ENCODE results near the gene SRSF3. TPM values are rescaled to one million over a fixed set of nuclear protein-coding genes. Genes with fewer than 3 reads are reported as not detected.

SRSF3 gene
- total RNA-seq, 1 donor from 2014 or later = 297 TPM

GRCh38 chr6:36576578-36576977, 17.6 kb upstream of the SRSF3 start:
- Histone ChIP-seq H3K9me3 (ENCODE audit: low read depth) (no peaks in the 10 kb centered on the region), H3K4me1 (peaks cover 8% of the 10 kb centered on the region)

GRCh38 chr6:36577301-36577700, 16.9 kb upstream of the SRSF3 start:
- Histone ChIP-seq H4K20me1 (ENCODE audit: low read depth) (no peaks in the 10 kb centered on the region), H3K27ac (no peak overlapping the region), H2AFZ (replicated peaks) (no peak overlapping the region), H3K36me3 (no peaks in the 10 kb centered on the region), H3K27me3 (no peaks in the 10 kb centered on the region), H3K4me2 (no peak overlapping the region), H3K4me1 (peaks cover 8% of the 10 kb centered on the region), H3K4me3 (no peak overlapping the region), H3K9ac (no peak overlapping the region), H3K79me2 (ENCODE audit: low read depth) (no peaks in the 10 kb centered on the region), H3F3A (ENCODE audit: low read depth) (peaks cover 21% of the 10 kb centered on the region), H3K9me3 (ENCODE audit: low read depth) (no peaks in the 10 kb centered on the region)
- Mint-ChIP-seq H3K4me1 (peaks cover 28% of the 10 kb centered on the region), H3K36me3 (no peaks in the 10 kb centered on the region), H3K27me3 (ENCODE audit: insufficient read depth, low read depth) (peaks cover 17% of the 10 kb centered on the region), H3K4me3 (no peak overlapping the region), H3K27ac (peak overlapping the region; percentile 60), H3K9me3 (peaks cover 4% of the 10 kb centered on the region)
- no peak for TF ChIP-seq EZH2phosphoT487 (IDR thresholded peaks at IDR 0.05)
- no peak for TF ChIP-seq EZH2 (IDR thresholded peaks at IDR 0.05)
- TF ChIP-seq CTCF (IDR thresholded peaks at IDR 0.05) = no peak
- DNase-seq (ENCODE audit: low spot score) = no peak

More at GRCh38 chr6:36576578-36576977, 17.6 kb upstream of the SRSF3 start:
- no peaks in the 10 kb centered on the region for H4K20me1 ChIP-seq (ENCODE audit: low read depth)
- no peak for TF ChIP-seq EZH2phosphoT487 (IDR thresholded peaks at IDR 0.05)
- no peak for TF ChIP-seq CTCF (IDR thresholded peaks at IDR 0.05)
- no peak for TF ChIP-seq EZH2 (IDR thresholded peaks at IDR 0.05)
- DNase-seq (ENCODE audit: low spot score) = no peak
- peaks cover 21% of the 10 kb centered on the region for H3F3A ChIP-seq (ENCODE audit: low read depth)
- no peaks in the 10 kb centered on the region for H3K36me3 ChIP-seq
- H3K9ac ChIP-seq = no peak overlapping the region
- peak overlapping the region; percentile 53 for H3K4me3 Mint-ChIP-seq
- no peaks in the 10 kb centered on the region for H3K27me3 ChIP-seq
- no peak overlapping the region for H2AFZ ChIP-seq (replicated peaks)
- no peaks in the 10 kb centered on the region for H3K36me3 Mint-ChIP-seq
- H3K4me2 ChIP-seq = no peak overlapping the region
- H3K79me2 ChIP-seq (ENCODE audit: low read depth) = no peaks in the 10 kb centered on the region
- peaks cover 28% of the 10 kb centered on the region for H3K4me1 Mint-ChIP-seq
- peaks cover 15% of the 10 kb centered on the region for H3K27me3 Mint-ChIP-seq (ENCODE audit: insufficient read depth, low read depth)
- no peak overlapping the region for H3K27ac ChIP-seq
- H3K27ac Mint-ChIP-seq = peak overlapping the region; percentile 46
- H3K4me3 ChIP-seq = no peak overlapping the region
- H3K9me3 Mint-ChIP-seq = peaks cover 4% of the 10 kb centered on the region

GRCh38 chr6:36578030-36578429, 16.1 kb upstream of the SRSF3 start:
- Histone ChIP-seq H3K4me2 (no peak overlapping the region), H3F3A (ENCODE audit: low read depth) (peaks cover 21% of the 10 kb centered on the region), H3K27me3 (no peaks in the 10 kb centered on the region), H3K79me2 (ENCODE audit: low read depth) (no peaks in the 10 kb centered on the region), H2AFZ (replicated peaks) (no peak overlapping the region), H3K27ac (no peak overlapping the region), H3K4me3 (no peak overlapping the region), H3K36me3 (no peaks in the 10 kb centered on the region), H3K9me3 (ENCODE audit: low read depth) (no peaks in the 10 kb centered on the region), H3K9ac (no peak overlapping the region), H4K20me1 (ENCODE audit: low read depth) (no peaks in the 10 kb centered on the region), H3K4me1 (peaks cover 8% of the 10 kb centered on the region)
- TF ChIP-seq CTCF (IDR thresholded peaks at IDR 0.05) (no peak), EZH2phosphoT487 (IDR thresholded peaks at IDR 0.05) (no peak), EZH2 (IDR thresholded peaks at IDR 0.05) (no peak)
- Mint-ChIP-seq H3K27ac (peak overlapping the region; percentile 46), H3K4me1 (peaks cover 28% of the 10 kb centered on the region), H3K36me3 (no peaks in the 10 kb centered on the region), H3K4me3 (peak overlapping the region; percentile 2), H3K9me3 (peaks cover 4% of the 10 kb centered on the region), H3K27me3 (ENCODE audit: insufficient read depth, low read depth) (peaks cover 16% of the 10 kb centered on the region)
- DNase-seq (ENCODE audit: low spot score) = no peak

All from neural progenitor cell (in vitro differentiated cells).